Erythroblast (primary cell): ENCODE data around the gene SMIM3.

Experiments
- GATA1 ChIP-seq: IDR thresholded peaks from 2 replicates; pipeline ENCODE4 v1.6.1; 2011; ENCODE audit warnings: low read depth, mild to moderate bottlenecking, control low read depth, low read length, moderate library complexity
- POLR2A ChIP-seq: IDR thresholded peaks from 2 replicates; pipeline ENCODE4 v1.6.1; 2011; ENCODE audit warnings: mild to moderate bottlenecking, low read length

DNA sequence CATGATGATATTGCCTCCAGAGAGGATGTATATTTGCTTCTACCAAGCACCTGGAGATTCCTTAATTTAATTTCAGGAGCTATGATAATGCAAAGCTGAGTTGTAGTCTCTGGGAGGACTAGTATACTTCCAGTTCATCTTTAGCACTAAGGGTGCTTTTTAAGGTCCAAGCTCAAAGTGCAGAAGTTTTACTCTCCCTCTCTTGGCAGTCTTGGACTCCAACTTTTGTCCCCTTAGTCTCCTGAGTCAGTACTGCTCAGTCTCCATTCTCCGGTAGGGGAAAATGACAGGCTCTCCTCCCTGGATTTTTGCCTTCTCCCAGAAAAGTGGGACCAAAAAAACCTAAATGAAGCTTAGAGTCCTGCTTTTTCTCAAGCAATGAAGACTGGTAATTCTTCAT lies 8.3 kb downstream of the SMIM3 start:
- TF ChIP-seq POLR2A (no peak), GATA1 (no peak)
